Naive thymus-derived CD4-positive, alpha-beta T cell (primary cell): ENCODE data around the gene KRT23. TPM values are rescaled to one million over a fixed set of nuclear protein-coding genes. Genes with fewer than 3 reads are reported as not detected.

Experiments used
- ATAC-seq: fragments of 150-1000 bp; cut with Tn5 transposase; 2 replicates; pipeline ENCODE4 v1.10.0; 2021; ENCODE audit warnings: mild to moderate bottlenecking, moderate library complexity
- CTCF ChIA-PET: fragments of 350-600 bp; sonication (Branson Sonifier 250); formaldehyde crosslinking; loops from one replicate; lab custom pipeline; 2021; ENCODE audit warnings: antibody characterized with exemption; lab: Charles Lee
- POLR2A ChIA-PET: fragments of 350-600 bp; sonication (Branson Sonifier 250); formaldehyde crosslinking; loops from one replicate; lab custom pipeline; 2021; ENCODE audit warnings: antibody characterized with exemption, inconsistent platforms; lab: Charles Lee
- DNase-seq, 9 donors: peaks; one replicate each; pipeline versions ENCODE4 v3.0.0 to v3.0.0-alpha.2; 2020 to 2022; ENCODE audit warnings: mixed read lengths in 1 of 9
- H3K27ac ChIP-seq: one replicate; pipeline ENCODE4 v1.7.0; 2013; ENCODE audit warnings: mild to moderate bottlenecking, low read depth, low read length, moderate library complexity
- H3K27me3 ChIP-seq, 2 donors: one replicate each; pipeline ENCODE4 v1.7.0; 2013; ENCODE audit warnings: low read length in 2 of 2, mild to moderate bottlenecking in 2 of 2, moderate library complexity in 2 of 2; ENCODE audit not compliant: control insufficient read depth in 2 of 2, insufficient read depth in 2 of 2
- H3K36me3 ChIP-seq, 3 experiments: 1 replicate in 2 of 3; 2 replicates in 1 of 3; pipeline ENCODE4 v1.7.0; 2013; ENCODE audit warnings: low read length in 3 of 3, mild to moderate bottlenecking in 3 of 3, moderate library complexity in 1 of 3; ENCODE audit not compliant: insufficient read depth in 3 of 3, control insufficient read depth in 2 of 3
- H3K4me1 ChIP-seq, 2 donors: one replicate each; pipeline ENCODE4 v1.7.0; 2013; ENCODE audit warnings: low read length in 2 of 2, mild to moderate bottlenecking in 2 of 2, moderate library complexity in 1 of 2; ENCODE audit not compliant: control insufficient read depth in 2 of 2, insufficient read depth in 2 of 2
- H3K4me3 ChIP-seq: 2 replicates; pipeline ENCODE4 v1.7.0; 2013; ENCODE audit warnings: mild to moderate bottlenecking, low read length
- H3K9me3 ChIP-seq, 3 experiments: 1 replicate in 2 of 3; 2 replicates in 1 of 3; pipeline ENCODE4 v1.7.0; 2013; ENCODE audit warnings: low read length in 3 of 3; ENCODE audit not compliant: control insufficient read depth in 2 of 3
- H3K27ac Mint-ChIP-seq, 9 donors: one replicate each; pipeline ENCODE4 v1.8.0; 2020 to 2022; ENCODE audit warnings: mixed read lengths in 9 of 9, mild to moderate bottlenecking in 8 of 9, moderate library complexity in 5 of 9, inconsistent platforms in 2 of 9
- H3K27me3 Mint-ChIP-seq, 5 donors: one replicate each; pipeline ENCODE4 v1.8.0; 2021 to 2022; ENCODE audit warnings: mixed read lengths in 5 of 5, mild to moderate bottlenecking in 1 of 5
- H3K36me3 Mint-ChIP-seq, 5 donors: one replicate each; pipeline ENCODE4 v1.8.0; 2020 to 2022; ENCODE audit warnings: mixed read lengths in 5 of 5, mild to moderate bottlenecking in 3 of 5, inconsistent platforms in 1 of 5
- H3K4me1 Mint-ChIP-seq, 7 donors: one replicate each; pipeline ENCODE4 v1.8.0; 2020 to 2022; ENCODE audit warnings: mixed read lengths in 7 of 7, mild to moderate bottlenecking in 3 of 7, inconsistent platforms in 1 of 7
- H3K4me3 Mint-ChIP-seq, 10 donors: one replicate each; pipeline ENCODE4 v1.8.0; 2020 to 2022; ENCODE audit warnings: mild to moderate bottlenecking in 10 of 10, mixed read lengths in 10 of 10, moderate library complexity in 6 of 10, inconsistent platforms in 2 of 10
- H3K9me3 Mint-ChIP-seq, 11 donors: one replicate each; pipeline ENCODE4 v1.8.0; 2020 to 2022; ENCODE audit warnings: mixed read lengths in 11 of 11, mild to moderate bottlenecking in 4 of 11, inconsistent platforms in 1 of 11, moderate library complexity in 1 of 11
- intact Hi-C, 2 donors: fragments of 100-400 bp; cut with micrococcal nuclease; formaldehyde crosslinking; loops; one replicate each; pipeline ENCODE4 v1.15.1; 2023
- polyA plus RNA-seq, 2 donors: library from polyadenylated mRNA; unstranded; fragments of 300-500 nt; fragmentation: Illumina TruSeq; gene quantifications; one replicate each; pipeline ENCODE4 v1.2.3, GENCODE V29; 2021
- total RNA-seq, 6 experiments: library from RNA in 5 of 6; stranded (reverse) in 5 of 6; gene quantifications; 1 replicate in 5 of 6; 2 replicates in 1 of 6; pipeline ENCODE4 v1.2.3 and lab custom pipeline; 2021 to 2026

KRT23 gene, protein sequence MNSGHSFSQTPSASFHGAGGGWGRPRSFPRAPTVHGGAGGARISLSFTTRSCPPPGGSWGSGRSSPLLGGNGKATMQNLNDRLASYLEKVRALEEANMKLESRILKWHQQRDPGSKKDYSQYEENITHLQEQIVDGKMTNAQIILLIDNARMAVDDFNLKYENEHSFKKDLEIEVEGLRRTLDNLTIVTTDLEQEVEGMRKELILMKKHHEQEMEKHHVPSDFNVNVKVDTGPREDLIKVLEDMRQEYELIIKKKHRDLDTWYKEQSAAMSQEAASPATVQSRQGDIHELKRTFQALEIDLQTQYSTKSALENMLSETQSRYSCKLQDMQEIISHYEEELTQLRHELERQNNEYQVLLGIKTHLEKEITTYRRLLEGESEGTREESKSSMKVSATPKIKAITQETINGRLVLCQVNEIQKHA
- under 1 TPM in 1 of 5 experiments, not detected in 4; 0.83 TPM for total RNA-seq
- not detected for polyA plus RNA-seq
- not detected for total RNA-seq (lab: John Stamatoyannopoulos, UW)

DNA sequence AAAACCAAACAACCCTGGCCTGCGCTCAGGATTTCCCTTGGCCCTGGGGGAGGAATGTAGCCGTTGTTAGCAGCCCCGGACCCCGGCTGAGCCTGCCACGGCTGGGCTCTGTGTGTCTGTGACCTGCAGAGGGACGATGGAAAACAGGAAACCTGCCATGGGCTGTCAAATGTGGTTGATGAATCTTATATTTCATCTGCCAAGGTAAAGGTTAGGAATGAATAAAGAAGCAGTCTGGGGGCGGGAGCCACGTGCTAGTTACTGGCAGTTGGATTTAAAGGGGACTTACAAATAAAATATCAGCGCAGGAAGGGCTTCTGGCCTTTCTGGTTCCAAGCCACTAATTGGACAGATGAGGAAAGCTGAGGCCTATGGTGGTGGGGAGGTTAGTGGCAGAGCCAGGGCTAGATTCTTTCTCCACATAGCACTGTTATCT is at the start of gene KRT23:
Gene KRT23, minus strand, starts transcription at position 263 of the 436 bp plus-strand sequence. CDS start 1,043 bp downstream, outside the sequence.
- H3K4me1 ChIP-seq: no peaks in the 10 kb centered on the region
- no peak for ATAC-seq
- intact Hi-C loops: no loop called here
- Mint-ChIP-seq H3K9me3 (no peaks in the 10 kb centered on the region), H3K36me3 (no peaks in the 10 kb centered on the region), H3K27me3 (peaks cover 8 to 23% (median 14%) of the 10 kb centered on the region in 5 donors), H3K4me1 (no peaks in the 10 kb centered on the region), H3K27ac (no peak within 1 kb of the TSS), H3K4me3 (no peak within 1 kb of the TSS)
- H3K4me3 ChIP-seq: no peak within 1 kb of the TSS
- no peak within 1 kb of the TSS for H3K27ac ChIP-seq
- CTCF ChIA-PET: no interaction called here
- H3K9me3 ChIP-seq: no peaks in the 10 kb centered on the region
- POLR2A ChIA-PET: no interaction called here
- H3K36me3 ChIP-seq: no peaks in the 10 kb centered on the region
- no peaks in the 10 kb centered on the region for H3K27me3 ChIP-seq
- DNase-seq: no peak

DNA sequence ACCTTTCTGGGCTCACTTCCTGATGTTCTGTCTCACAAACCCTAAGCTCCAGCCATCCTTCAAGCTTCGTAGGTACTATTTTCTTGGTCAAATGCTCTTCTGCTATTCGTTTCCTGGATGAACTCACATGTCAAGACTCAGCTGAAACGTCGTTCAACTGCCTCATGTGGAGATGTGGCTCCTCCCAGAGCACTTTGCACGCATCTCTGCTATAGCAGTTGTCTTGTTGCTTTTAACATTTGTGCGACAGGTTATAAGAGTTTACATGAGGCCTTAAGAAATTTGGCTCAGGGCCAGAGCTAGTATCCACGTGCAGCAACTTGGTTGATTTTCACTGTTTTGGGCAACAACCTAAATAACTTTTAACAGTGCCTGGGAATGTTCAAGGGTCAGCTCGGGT is 49.5 kb upstream of the KRT23 start:
- Histone ChIP-seq H3K4me3 (no peak overlapping the region), H3K27ac (no peak overlapping the region), H3K9me3 (no peaks in the 10 kb centered on the region), H3K4me1 (no peaks in the 10 kb centered on the region), H3K27me3 (no peaks in the 10 kb centered on the region), H3K36me3 (no peaks in the 10 kb centered on the region)
- H3K4me3 Mint-ChIP-seq: no peak overlapping the region
- ChIA-PET POLR2A (no interaction called here), CTCF (no interaction called here)
- DNase-seq (no peak), ATAC-seq (no peak)
- H3K4me1 Mint-ChIP-seq: no peaks in the 10 kb centered on the region
- no peaks in the 10 kb centered on the region for H3K36me3 Mint-ChIP-seq
- peaks cover 0 to 2% (median 0%) of the 10 kb centered on the region in 11 donors for H3K9me3 Mint-ChIP-seq
- H3K27me3 Mint-ChIP-seq: peaks cover 0 to 48% (median 21%) of the 10 kb centered on the region in 5 donors
- no peak overlapping the region for H3K27ac Mint-ChIP-seq
- intact Hi-C loops: no loop called here

DNA sequence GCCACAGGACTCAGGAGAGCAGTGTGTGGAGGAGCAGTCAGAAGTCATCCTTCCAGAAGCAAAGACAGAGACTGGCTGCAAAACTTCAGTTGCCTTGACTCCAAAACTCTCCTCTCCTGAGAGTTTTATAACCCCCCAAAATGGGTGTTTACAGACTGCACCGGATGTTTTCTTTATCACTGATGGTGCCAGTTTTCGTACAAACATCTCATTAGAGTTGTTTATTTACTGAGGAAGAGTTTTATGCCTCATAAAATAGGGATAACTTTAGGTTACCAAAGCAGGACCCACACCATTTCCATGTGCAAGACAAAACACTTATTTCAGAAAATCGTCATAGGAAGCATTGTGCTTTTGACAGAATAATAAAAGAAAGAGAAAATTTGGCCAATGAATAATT is 46.8 kb upstream of the KRT23 start, which contains the start of gene KRT40:
Gene KRT40, minus strand, starts transcription at position 101 of the 400 bp plus-strand sequence. Its CDS starts 53 bp downstream, at position 48.
- H3K27ac Mint-ChIP-seq: no peak within 1 kb of the TSS
- CTCF ChIA-PET: no interaction called here

DNA sequence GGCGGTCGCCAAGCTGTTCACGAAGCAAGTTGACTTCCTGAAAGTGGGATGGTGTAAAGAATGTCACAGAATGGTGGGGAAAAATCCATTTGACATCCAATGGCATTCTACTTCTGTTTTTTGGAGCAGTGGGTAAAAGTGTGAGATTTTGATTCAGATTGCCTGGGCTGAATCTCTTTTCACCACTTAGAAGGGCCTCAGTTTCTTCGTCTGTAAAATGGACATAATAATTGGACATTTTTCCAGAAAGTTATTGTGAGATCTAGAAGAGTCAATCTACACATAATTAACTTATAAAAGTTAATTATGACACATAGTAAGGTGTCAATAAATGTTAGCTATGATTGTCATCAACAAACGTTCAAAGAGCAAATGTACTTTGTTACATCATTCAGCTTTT is 43.7 kb upstream of the KRT23 start:
- Histone ChIP-seq H3K9me3 (no peaks in the 10 kb centered on the region), H3K27ac (no peak overlapping the region), H3K36me3 (no peaks in the 10 kb centered on the region), H3K4me1 (no peaks in the 10 kb centered on the region), H3K27me3 (no peaks in the 10 kb centered on the region), H3K4me3 (no peak overlapping the region)
- DNase-seq (no peak), ATAC-seq (no peak)
- intact Hi-C loops: no loop called here
- H3K27ac Mint-ChIP-seq: no peak overlapping the region
- no peaks in the 10 kb centered on the region for H3K36me3 Mint-ChIP-seq
- H3K4me3 Mint-ChIP-seq: no peak overlapping the region
- H3K27me3 Mint-ChIP-seq: peaks cover 12 to 26% (median 19%) of the 10 kb centered on the region in 5 donors
- CTCF ChIA-PET: no interaction called here
- no peaks in the 10 kb centered on the region for H3K4me1 Mint-ChIP-seq
- POLR2A ChIA-PET: no interaction called here
- no peaks in the 10 kb centered on the region for H3K9me3 Mint-ChIP-seq

More for the DNA sequence above, 46.8 kb upstream of the KRT23 start, which contains the start of gene KRT40:
- H3K4me1 ChIP-seq: no peaks in the 10 kb centered on the region
- no peaks in the 10 kb centered on the region for H3K36me3 ChIP-seq
- DNase-seq (no peak), ATAC-seq (no peak)
- no peak within 1 kb of the TSS for H3K27ac ChIP-seq
- POLR2A ChIA-PET: no interaction called here
- no peak within 1 kb of the TSS for H3K4me3 ChIP-seq
- Mint-ChIP-seq H3K9me3 (no peaks in the 10 kb centered on the region), H3K27me3 (peaks cover 5 to 37% (median 14%) of the 10 kb centered on the region in 5 donors), H3K36me3 (no peaks in the 10 kb centered on the region), H3K4me1 (no peaks in the 10 kb centered on the region), H3K4me3 (no peak within 1 kb of the TSS)
- H3K27me3 ChIP-seq: no peaks in the 10 kb centered on the region
- H3K9me3 ChIP-seq: no peaks in the 10 kb centered on the region
- intact Hi-C loops: no loop called here

DNA sequence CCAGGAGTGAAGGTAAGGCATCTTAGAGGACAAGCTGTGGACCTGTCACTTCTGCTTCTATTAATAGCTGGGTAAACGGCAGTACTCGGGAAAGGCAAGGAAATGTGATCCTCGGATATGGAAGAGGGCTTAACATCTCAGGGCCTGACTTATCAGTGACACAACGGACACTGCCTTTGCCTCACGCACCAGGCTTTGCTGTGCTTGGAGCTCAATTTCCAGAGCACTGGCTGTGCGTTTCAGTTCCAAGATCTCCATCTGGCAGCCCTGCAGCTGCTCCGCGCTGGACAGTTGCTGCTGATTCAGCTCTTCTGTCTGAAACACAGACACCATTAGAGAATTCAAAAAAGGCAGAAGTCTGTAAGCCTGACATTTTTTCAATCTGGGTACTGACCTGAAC is 43.1 kb upstream of the KRT23 start:
- Histone ChIP-seq H3K27ac (no peak overlapping the region), H3K4me1 (no peaks in the 10 kb centered on the region), H3K9me3 (no peaks in the 10 kb centered on the region), H3K27me3 (no peaks in the 10 kb centered on the region), H3K4me3 (no peak overlapping the region), H3K36me3 (no peaks in the 10 kb centered on the region)
- ChIA-PET CTCF (no interaction called here), POLR2A (no interaction called here)
- ATAC-seq: no peak
- no peak overlapping the region for H3K27ac Mint-ChIP-seq
- no peaks in the 10 kb centered on the region for H3K9me3 Mint-ChIP-seq
- H3K4me1 Mint-ChIP-seq: no peaks in the 10 kb centered on the region
- H3K36me3 Mint-ChIP-seq: no peaks in the 10 kb centered on the region
- intact Hi-C loops: no loop called here
- H3K4me3 Mint-ChIP-seq: no peak overlapping the region
- DNase-seq: no peak
- H3K27me3 Mint-ChIP-seq: peaks cover 14 to 28% (median 19%) of the 10 kb centered on the region in 5 donors

DNA sequence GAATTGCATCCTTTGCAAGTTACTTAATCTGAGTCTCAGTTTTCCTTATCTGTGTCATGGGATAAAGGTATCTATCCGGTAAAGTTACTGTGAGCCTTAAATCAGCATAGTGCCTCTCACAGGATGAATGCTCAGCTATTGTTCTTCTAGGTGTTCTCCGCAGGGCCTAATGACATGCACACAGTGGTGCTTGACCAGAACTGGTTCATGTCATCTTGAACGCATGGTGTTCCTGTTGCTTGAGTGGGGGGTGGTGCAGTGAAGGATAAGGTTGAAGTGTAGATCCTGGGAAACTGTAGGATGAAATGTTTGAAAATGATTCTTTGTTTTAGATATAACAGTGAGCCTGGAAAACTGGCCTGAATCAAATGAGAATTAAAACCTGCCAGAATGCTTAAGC is 42.7 kb upstream of the KRT23 start:
- H3K4me1 Mint-ChIP-seq: no peaks in the 10 kb centered on the region
- ChIA-PET CTCF (no interaction called here), POLR2A (no interaction called here)
- no peaks in the 10 kb centered on the region for H3K9me3 ChIP-seq
- DNase-seq (no peak), ATAC-seq (no peak)
- H3K36me3 Mint-ChIP-seq: no peaks in the 10 kb centered on the region
- H3K4me3 ChIP-seq: no peak overlapping the region
- peaks cover 17 to 29% (median 24%) of the 10 kb centered on the region in 5 donors for H3K27me3 Mint-ChIP-seq
- H3K27ac Mint-ChIP-seq: no peak overlapping the region
- H3K4me1 ChIP-seq: no peaks in the 10 kb centered on the region
- H3K27me3 ChIP-seq: no peaks in the 10 kb centered on the region
- intact Hi-C loops: no loop called here
- H3K4me3 Mint-ChIP-seq: no peak overlapping the region
- H3K27ac ChIP-seq: no peak overlapping the region
- H3K36me3 ChIP-seq: no peaks in the 10 kb centered on the region
- H3K9me3 Mint-ChIP-seq: no peaks in the 10 kb centered on the region
